Gastrocnemius medialis (tissue), 4 donors: ENCODE results near the gene ERC1. TPM values are rescaled to one million over a fixed set of nuclear protein-coding genes. Genes with fewer than 3 reads are reported as not detected.

Experiments
- ATAC-seq, 2 donors: fragments of 150-250 bp; one replicate each; pipeline ENCODE4 v1.9.1; 2016
- DNase-seq, 2 donors: peaks; one replicate each; pipeline ENCODE4 v3.0.0-alpha.2; 2019
- H3K27ac ChIP-seq, 4 donors: fragments of 200-600 bp; sonication (generic); 1 replicate in 1 of 4; 2 replicates in 3 of 4; pipeline ENCODE4 v1.5.1; 2016 to 2018; ENCODE audit warnings: mild to moderate bottlenecking in 2 of 4, moderate library complexity in 1 of 4
- H3K27me3 ChIP-seq, 3 donors: fragments of 200-600 bp; sonication (generic) in 2 of 3; 1 replicate in 1 of 3; 2 replicates in 2 of 3; pipeline versions ENCODE4 v1.5.1 to v1.6.0; 2016 to 2019; ENCODE audit warnings: mild to moderate bottlenecking in 1 of 3, moderate library complexity in 1 of 3
- H3K36me3 ChIP-seq, 2 donors: fragments of 200-600 bp; sonication (generic) in 1 of 2; one replicate each; pipeline ENCODE4 v1.5.1; 2017 to 2018
- H3K4me1 ChIP-seq, 2 donors: fragments of 200-600 bp; sonication (generic) in 1 of 2; one replicate each; pipeline ENCODE4 v1.5.1; 2016 to 2017; ENCODE audit warnings: mild to moderate bottlenecking in 2 of 2
- H3K4me3 ChIP-seq, 4 donors: fragments of 200-600 bp; sonication (generic) in 3 of 4; 1 replicate in 1 of 4; 2 replicates in 3 of 4; pipeline ENCODE4 v1.5.1; 2016 to 2019; ENCODE audit warnings: mild to moderate bottlenecking in 2 of 4
- H3K9me3 ChIP-seq, 3 donors: fragments of 200-600 bp; sonication (generic) in 2 of 3; 1 replicate in 1 of 3; 2 replicates in 2 of 3; pipeline ENCODE4 v1.5.1; 2016 to 2019
- POLR2A ChIP-seq, 2 donors: fragments of 450-650 bp; IDR thresholded peaks; one replicate each; pipeline ENCODE4 v1.6.1; 2017; ENCODE audit warnings: antibody characterized with exemption in 2 of 2, mild to moderate bottlenecking in 2 of 2, moderate library complexity in 2 of 2
- in situ Hi-C, 4 donors: fragments of 200-750 bp; cut with MboI; loops; one replicate each; pipeline versions ENCODE4 v1.15.0 to v1.8.0; 2017; ENCODE audit warnings: low sequenced_read_pairs in 4 of 4
- intact Hi-C: fragments of 100-400 bp; cut with DNase I; formaldehyde crosslinking; loops from one replicate; pipeline ENCODE4 v1.15.1; 2023; ENCODE audit warnings: low total_unique reads
- total RNA-seq, 4 donors: library from RNA; depleted of rRNA; stranded (reverse); fragments of >200 nt; gene quantifications; one replicate each; pipeline versions ENCODE4 v1.1.0 to v1.2.3, GENCODE V29; 2016
- TF ChIP-seq, protein P1 (sequence below), 5 experiments: fragments of 450-650 bp in 3 of 5; fragments of 200-600 bp in 2 of 5; sonication (generic) in 2 of 5; IDR thresholded peaks in 4 of 5; conservative IDR thresholded peaks in 1 of 5; 1 replicate in 4 of 5; 2 replicates in 1 of 5; pipeline ENCODE4 v1.5.1; 2016 to 2019; ENCODE audit warnings: antibody characterized with exemption in 5 of 5, mild to moderate bottlenecking in 3 of 5, moderate library complexity in 3 of 5

Gene ERC1
- total RNA-seq, 4 donors from 2014 or later = 20.3 to 39.1 (median 23.5) TPM

DNA sequence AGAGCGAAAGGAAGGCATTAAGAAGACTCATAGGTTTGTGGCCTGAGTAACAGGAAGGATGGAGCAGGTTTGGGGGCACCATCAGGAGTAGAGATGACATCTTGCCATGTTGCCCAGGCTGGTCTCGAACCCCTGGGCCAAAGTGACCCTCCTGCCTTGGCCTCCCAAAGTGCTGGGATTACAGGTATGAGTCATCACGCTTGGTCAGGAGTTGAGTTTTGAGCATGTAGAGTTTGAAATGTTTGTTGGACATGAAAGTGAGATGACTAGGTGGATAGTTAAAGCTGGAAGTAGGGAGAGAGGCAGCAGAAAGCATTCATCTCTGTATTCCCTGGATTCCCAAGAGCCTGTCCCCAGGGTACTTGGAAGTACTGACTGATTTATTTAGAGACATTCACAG is 112.6 kb downstream of the ERC1 start:
- no peaks in the 10 kb centered on the region for H3K9me3 ChIP-seq
- H3K4me1 ChIP-seq = peaks cover 0 to 9% of the 10 kb centered on the region in 2 donors
- peaks cover 0 to 10% of the 10 kb centered on the region in 2 donors for H3K36me3 ChIP-seq
- DNase-seq (no peak), ATAC-seq (no peak)
- no peaks in the 10 kb centered on the region for H3K27me3 ChIP-seq
- in situ Hi-C loops (no loop called here), intact Hi-C loops (no loop called here)
- TF ChIP-seq, protein P1, sequence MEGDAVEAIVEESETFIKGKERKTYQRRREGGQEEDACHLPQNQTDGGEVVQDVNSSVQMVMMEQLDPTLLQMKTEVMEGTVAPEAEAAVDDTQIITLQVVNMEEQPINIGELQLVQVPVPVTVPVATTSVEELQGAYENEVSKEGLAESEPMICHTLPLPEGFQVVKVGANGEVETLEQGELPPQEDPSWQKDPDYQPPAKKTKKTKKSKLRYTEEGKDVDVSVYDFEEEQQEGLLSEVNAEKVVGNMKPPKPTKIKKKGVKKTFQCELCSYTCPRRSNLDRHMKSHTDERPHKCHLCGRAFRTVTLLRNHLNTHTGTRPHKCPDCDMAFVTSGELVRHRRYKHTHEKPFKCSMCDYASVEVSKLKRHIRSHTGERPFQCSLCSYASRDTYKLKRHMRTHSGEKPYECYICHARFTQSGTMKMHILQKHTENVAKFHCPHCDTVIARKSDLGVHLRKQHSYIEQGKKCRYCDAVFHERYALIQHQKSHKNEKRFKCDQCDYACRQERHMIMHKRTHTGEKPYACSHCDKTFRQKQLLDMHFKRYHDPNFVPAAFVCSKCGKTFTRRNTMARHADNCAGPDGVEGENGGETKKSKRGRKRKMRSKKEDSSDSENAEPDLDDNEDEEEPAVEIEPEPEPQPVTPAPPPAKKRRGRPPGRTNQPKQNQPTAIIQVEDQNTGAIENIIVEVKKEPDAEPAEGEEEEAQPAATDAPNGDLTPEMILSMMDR (IDR thresholded peaks at IDR 0.05 in 4 of 5, conservative IDR thresholded peaks at IDR 0.05 in 1 of 5) = no peak
- no peak for TF ChIP-seq POLR2A (IDR thresholded peaks at IDR 0.05)
- H3K27ac ChIP-seq = no peak overlapping the region
- no peak overlapping the region for H3K4me3 ChIP-seq

DNA sequence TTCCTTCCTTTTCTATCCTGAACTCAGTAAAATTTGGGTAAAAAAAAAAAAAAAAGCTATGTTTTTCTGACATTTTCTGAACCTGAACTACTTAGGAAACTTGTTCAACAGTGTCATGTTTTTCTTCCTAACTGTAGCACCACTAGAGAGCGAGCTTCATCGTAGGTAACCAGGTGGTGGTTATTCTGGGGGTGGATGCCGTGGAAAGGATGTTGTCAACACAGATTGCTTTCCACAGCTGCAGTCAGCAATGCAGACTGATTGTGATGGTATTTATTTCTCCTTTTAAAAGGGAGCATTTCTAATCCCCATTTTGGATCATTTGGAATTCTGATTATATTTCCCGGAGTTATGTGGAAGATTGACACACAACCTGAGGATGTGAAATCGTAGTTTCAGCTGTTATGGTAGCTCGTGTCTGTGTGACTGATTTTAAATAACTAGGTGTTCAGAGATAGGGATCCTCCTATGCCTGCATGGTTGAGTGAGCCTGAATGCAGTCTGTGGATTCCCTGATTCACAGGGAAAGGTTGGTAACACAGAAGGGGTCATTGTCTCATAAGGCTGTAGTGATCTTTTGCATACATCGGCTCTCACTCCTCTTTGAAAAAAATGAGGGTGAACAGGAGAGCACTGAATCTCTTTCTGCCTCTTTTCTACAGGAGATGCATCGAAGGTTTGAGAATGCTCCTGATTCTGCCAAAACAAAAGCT is 113.2 kb downstream of the ERC1 start:
- no peaks in the 10 kb centered on the region for H3K27me3 ChIP-seq
- in situ Hi-C loops = no loop called here
- peaks cover 0 to 10% of the 10 kb centered on the region in 2 donors for H3K36me3 ChIP-seq
- H3K27ac ChIP-seq = no peak overlapping the region
- intact Hi-C loops = no loop called here
- TF ChIP-seq, protein P1 (IDR thresholded peaks at IDR 0.05 in 4 of 5, conservative IDR thresholded peaks at IDR 0.05 in 1 of 5) = no peak
- TF ChIP-seq POLR2A (IDR thresholded peaks at IDR 0.05) = no peak
- H3K4me1 ChIP-seq = peaks cover 0 to 6% of the 10 kb centered on the region in 2 donors
- no peak overlapping the region for H3K4me3 ChIP-seq
- H3K9me3 ChIP-seq = no peaks in the 10 kb centered on the region
- ATAC-seq (no peak), DNase-seq (no peak)

DNA sequence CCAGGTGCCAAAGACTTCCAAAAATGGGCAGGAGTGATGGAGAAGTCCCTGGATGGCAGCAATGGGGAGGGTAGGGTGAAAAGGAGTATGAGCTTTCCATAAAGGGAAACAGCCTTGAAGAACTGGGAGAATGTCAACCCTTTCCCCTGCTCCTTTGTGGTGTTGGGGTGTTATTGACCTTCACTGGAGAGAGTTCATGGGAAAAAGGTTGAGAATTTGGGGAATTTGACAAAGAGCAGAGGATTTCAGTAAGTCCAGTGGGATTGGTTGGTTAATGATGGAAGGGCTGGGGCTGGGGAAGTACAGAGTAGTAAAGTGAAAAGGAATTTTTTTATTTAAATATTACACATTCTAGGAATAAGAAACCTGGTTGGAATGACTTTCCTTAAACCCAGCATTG is 116.6 kb downstream of the ERC1 start:
- ATAC-seq (no peak), DNase-seq (no peak)
- peaks cover 0 to 14% of the 10 kb centered on the region in 2 donors for H3K36me3 ChIP-seq
- in situ Hi-C loops (no loop called here), intact Hi-C loops (no loop called here)
- no peak overlapping the region for H3K27ac ChIP-seq
- no peaks in the 10 kb centered on the region for H3K9me3 ChIP-seq
- H3K4me3 ChIP-seq = no peak overlapping the region
- no peaks in the 10 kb centered on the region for H3K4me1 ChIP-seq
- TF ChIP-seq POLR2A (IDR thresholded peaks at IDR 0.05) = no peak
- TF ChIP-seq, protein P1 (IDR thresholded peaks at IDR 0.05 in 4 of 5, conservative IDR thresholded peaks at IDR 0.05 in 1 of 5) = no peak
- H3K27me3 ChIP-seq = no peaks in the 10 kb centered on the region

DNA sequence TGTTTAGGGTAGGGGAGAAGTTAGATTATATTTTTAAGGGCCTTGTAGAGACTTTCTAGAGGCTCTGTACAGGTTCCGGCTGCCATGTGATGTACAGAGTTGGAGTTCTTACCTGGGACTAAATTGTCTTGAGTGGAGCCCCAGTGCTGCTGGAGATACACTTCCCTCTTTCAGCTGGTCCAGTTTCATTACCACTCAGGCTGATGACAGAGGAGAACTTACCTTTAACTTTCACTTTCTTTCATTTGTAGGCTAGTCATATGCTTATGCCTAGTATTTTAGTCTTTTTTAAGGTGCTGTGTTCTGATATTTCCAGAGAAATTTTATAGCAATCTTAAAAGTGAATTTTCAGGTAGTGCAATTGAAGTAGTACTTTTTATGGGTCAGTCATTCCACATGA is 117.3 kb downstream of the ERC1 start:
- no peak for TF ChIP-seq POLR2A (IDR thresholded peaks at IDR 0.05)
- TF ChIP-seq, protein P1 (IDR thresholded peaks at IDR 0.05 in 4 of 5, conservative IDR thresholded peaks at IDR 0.05 in 1 of 5) = no peak
- no peak overlapping the region for H3K4me3 ChIP-seq
- H3K9me3 ChIP-seq = no peaks in the 10 kb centered on the region
- no peak overlapping the region for H3K27ac ChIP-seq
- DNase-seq (no peak), ATAC-seq (no peak)
- in situ Hi-C loops (no loop called here), intact Hi-C loops (no loop called here)
- no peaks in the 10 kb centered on the region for H3K27me3 ChIP-seq
- H3K4me1 ChIP-seq = no peaks in the 10 kb centered on the region
- H3K36me3 ChIP-seq = peaks cover 0 to 14% of the 10 kb centered on the region in 2 donors
